Stimulated activated naive CD8-positive, alpha-beta T cell treated with anti-CD3 and anti-CD28 coated beads, Interleukin-15, Interleukin-2, amounts not matched to agents 100 ng/mL and 50 ng/mL, for 24 hours (primary cell): Measurements from ENCODE around the gene ADORA2A.
A peak's percentile ranks its signal among the peaks of the same experiment; 100 is the strongest.

Source experiments
- H3K27ac Mint-ChIP-seq: one replicate; pipeline ENCODE4 v1.8.0; 2021; ENCODE audit warnings: mild to moderate bottlenecking, mixed read lengths
- H3K27me3 Mint-ChIP-seq: one replicate; pipeline ENCODE4 v1.8.0; 2021; ENCODE audit warnings: mixed read lengths
- H3K36me3 Mint-ChIP-seq: one replicate; pipeline ENCODE4 v1.8.0; 2021; ENCODE audit warnings: low read depth, mixed read lengths
- H3K4me1 Mint-ChIP-seq: one replicate; pipeline ENCODE4 v1.8.0; 2021; ENCODE audit warnings: low read depth, mixed read lengths
- H3K4me3 Mint-ChIP-seq: one replicate; pipeline ENCODE4 v1.8.0; 2021; ENCODE audit warnings: mild to moderate bottlenecking, mixed read lengths
- H3K9me3 Mint-ChIP-seq: one replicate; pipeline ENCODE4 v1.8.0; 2021; ENCODE audit warnings: mixed read lengths

ADORA2A gene

DNA sequence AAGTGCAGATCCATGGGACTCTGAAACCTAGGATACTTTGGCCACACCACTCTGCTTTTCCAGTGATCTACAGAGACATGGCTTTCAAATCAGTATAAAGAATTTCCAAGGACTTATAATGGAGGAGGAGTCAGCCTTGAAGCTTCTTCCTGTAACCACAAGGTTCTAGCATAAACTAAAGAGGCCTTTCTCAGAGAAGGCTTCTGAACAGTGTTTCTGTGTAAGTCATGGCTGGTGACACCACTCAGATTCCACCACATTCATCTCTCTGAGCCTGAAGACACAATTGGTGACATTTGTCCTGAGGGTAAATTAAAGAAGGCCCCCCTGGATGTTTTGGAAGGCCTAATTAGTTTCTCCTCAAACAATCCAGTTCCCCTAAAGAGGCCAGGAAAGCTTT lies 29.0 kb upstream of the ADORA2A start:
- Mint-ChIP-seq H3K9me3 (no peaks in the 10 kb centered on the region), H3K27me3 (no peaks in the 10 kb centered on the region), H3K4me3 (no peak overlapping the region), H3K4me1 (peaks cover 39% of the 10 kb centered on the region), H3K36me3 (peaks cover 44% of the 10 kb centered on the region), H3K27ac (no peak overlapping the region)

DNA sequence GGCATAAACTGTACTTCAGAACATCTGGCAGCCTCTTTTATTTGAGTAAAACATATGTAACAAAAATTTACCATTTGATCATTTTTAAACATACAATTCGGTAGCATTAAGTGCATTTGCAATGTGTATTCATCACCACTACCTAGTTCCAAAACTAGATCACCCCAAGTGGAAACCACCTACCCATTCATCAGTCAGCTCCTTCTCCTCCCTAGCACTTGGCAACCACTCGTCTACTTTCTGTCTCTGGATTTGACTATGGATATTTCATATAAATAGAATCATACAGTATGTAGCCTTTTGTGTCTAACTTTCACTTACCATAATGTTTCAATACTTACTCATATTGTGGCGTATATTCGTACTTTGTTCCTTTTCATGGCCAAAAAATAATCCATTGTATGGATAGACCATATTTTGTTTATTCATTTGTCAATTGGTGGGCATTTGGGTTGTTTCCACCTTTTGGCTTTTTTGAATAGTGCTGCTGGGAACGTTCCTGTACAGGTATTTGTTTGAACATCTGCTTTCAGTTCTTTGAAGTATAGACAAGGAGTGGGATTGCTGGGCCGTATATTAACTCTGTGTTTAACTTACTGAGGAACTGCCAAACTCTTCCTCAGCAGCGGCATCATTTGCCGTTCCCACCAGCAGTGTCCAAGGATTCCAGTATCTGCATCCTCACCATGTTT lies 27.2 kb upstream of the ADORA2A start:
- H3K9me3 Mint-ChIP-seq: no peaks in the 10 kb centered on the region
- peak overlapping the region; percentile 17 for H3K27ac Mint-ChIP-seq
- no peak overlapping the region for H3K4me3 Mint-ChIP-seq
- peaks cover 42% of the 10 kb centered on the region for H3K4me1 Mint-ChIP-seq
- no peaks in the 10 kb centered on the region for H3K27me3 Mint-ChIP-seq
- H3K36me3 Mint-ChIP-seq: peaks cover 59% of the 10 kb centered on the region

DNA sequence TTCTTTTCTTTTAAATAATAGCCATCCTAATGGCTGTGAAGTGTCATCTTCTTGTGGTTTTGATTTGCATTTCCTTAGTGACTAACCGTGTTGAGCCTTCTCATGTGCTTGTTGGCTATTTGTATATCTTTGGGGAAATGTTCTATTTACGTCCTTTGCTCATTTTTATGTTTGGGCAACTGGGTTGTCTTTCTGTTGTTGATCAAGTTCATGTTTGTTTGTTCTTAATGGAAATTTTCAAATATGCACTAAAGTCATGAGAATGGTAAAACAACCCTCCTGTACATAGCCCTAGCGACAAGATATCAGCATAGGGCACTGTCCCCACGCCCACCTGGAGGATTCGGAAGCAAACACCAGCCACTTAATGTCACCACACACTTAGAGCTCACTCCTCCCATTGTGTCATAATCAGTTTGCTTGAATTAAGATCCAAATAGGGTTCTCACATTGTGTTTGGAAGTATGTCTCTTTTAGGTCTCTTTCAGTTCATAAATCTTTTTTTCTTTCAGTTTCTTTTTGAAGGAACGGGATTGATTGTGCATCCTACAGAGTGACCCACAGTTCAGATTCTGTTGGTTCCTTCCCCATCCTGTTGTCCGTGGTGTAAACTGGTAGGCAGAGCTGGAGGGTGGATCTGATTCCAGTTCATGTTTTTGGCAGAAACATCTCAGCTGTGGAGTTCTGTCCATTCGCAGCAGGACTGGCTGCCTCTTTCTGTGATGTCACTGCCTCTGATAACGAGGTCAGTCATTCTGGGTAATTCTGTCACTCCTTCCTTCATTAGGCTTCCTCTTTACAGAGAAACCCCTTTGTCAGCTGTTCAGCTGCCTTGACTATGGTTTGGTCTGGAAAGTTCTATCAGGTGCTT lies 26.4 kb upstream of the ADORA2A start:
- Mint-ChIP-seq H3K4me1 (peaks cover 46% of the 10 kb centered on the region), H3K9me3 (no peaks in the 10 kb centered on the region), H3K27ac (peak overlapping the region; percentile 17), H3K27me3 (no peaks in the 10 kb centered on the region), H3K4me3 (peak overlapping the region; percentile 32), H3K36me3 (peaks cover 54% of the 10 kb centered on the region)

DNA sequence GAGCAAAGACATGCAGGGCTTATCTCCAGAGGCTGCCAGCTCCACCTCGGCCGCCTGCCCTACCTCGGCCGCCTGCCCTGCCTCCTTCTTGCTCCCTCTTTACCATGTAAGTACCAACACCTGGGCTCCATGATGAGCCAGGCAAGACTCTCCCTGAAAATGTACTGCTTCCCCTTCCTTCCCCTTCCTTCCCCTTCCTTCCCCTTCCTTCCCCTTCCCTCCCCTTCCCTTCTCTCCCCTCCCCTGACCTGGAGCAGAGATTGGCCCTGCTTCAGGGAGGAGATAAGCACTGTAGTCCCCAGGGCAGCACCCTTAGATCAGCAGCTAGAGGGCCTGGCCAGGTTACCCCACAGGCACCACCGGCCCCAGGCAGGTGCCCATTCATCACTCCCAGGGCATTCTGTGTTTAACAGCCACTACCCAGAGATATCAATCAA lies 25.4 kb upstream of the ADORA2A start:
- Mint-ChIP-seq H3K9me3 (no peaks in the 10 kb centered on the region), H3K36me3 (peaks cover 46% of the 10 kb centered on the region), H3K4me3 (no peak overlapping the region), H3K27me3 (no peaks in the 10 kb centered on the region), H3K4me1 (peaks cover 52% of the 10 kb centered on the region), H3K27ac (no peak overlapping the region)

DNA sequence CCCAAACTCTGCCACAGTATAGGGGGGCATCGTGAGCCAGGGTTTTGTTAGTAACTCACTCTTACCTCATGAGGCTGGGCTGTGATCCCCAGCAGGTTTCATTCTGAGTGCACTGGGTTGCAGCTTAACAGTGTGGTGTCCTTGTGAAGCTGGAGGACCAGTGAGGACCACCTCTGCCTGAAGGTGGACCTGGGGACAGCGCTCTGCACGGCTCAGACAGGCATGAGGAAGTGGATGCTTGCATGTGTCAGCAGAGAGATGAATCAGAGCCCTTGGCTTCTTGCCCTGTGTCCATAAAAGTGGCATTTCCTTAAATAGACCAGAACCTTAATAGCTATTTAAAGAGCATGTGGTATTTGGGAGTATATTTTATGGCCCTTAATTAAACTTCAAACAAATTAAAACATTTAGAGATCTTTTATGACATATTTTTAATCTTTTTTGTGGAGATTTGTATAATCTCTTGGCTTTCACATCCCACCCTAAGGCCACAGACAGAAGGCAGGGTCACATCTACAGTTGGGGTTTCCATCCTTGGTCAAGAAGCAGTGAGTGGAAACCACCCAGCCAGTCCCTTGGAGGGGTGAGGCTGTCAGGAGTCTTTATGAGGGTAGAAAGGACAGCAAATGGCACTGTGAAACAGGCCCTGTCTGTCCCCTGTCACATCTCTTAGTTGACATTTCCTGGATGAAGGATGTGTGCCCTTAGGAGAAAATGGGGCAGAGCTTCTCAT lies 24.8 kb upstream of the ADORA2A start:
- Mint-ChIP-seq H3K27ac (peak overlapping the region; percentile 68), H3K36me3 (peaks cover 43% of the 10 kb centered on the region), H3K4me1 (peaks cover 59% of the 10 kb centered on the region)

DNA sequence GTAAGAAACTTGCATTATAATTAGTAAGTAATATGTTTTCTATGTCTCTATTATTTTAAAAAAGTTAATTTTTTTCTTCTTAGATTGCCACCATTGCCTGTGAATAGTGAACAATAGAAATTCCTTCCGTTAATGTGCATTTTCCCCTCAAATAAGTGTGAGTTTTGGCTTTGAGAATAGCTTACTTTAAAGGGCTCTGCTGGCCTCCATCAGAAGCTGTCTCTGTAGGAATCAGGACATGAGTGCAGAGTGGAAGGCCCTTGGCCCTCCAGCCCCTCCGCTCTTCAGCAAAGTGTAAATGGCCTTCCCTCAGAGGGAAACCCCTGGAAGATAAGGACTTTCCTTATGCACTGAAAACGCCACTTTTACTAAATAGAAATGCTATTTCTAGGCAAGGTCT lies 24.1 kb upstream of the ADORA2A start:
- Mint-ChIP-seq H3K9me3 (no peaks in the 10 kb centered on the region), H3K4me3 (no peak overlapping the region), H3K36me3 (peaks cover 42% of the 10 kb centered on the region), H3K27me3 (no peaks in the 10 kb centered on the region), H3K27ac (no peak overlapping the region), H3K4me1 (peaks cover 62% of the 10 kb centered on the region)

More for the DNA sequence above, 24.8 kb upstream of the ADORA2A start:
- Mint-ChIP-seq H3K27me3 (no peaks in the 10 kb centered on the region), H3K9me3 (no peaks in the 10 kb centered on the region), H3K4me3 (peak overlapping the region; percentile 49)

DNA sequence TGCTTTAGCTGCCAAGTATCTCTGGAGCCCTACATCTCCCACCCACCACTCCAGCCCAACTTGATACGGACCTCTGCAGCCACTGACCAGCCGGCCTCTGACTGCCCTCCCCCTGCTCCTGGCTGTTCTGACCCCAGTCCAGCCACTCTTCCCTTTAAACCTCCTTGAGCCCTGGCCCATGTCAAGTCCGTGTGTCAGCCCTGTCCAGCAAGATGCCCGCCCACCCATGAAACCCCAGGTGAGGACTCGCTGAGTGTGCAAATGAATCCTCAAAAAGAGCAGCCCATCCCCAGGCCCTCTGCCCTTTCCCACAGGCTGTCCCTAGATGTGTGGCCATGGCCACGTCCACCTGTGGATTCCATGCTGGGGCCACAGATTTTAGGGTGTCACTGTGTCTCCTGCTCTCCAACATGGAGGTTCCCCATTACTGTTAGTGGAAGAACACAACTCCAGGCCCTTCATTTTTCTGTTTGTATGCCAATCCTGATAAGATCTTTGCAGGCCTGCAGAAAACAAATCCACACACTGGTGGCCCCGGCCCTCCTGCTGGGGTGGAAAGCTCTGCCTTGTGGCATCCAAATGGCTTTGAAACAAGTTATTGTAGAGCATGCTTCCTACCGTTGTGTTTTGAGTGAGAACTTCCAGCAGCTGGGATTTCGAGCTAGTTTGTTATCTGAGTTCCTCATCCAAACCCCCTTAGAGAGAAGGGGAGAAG lies 22.7 kb upstream of the ADORA2A start:
- H3K27me3 Mint-ChIP-seq: no peaks in the 10 kb centered on the region
- H3K27ac Mint-ChIP-seq: no peak overlapping the region
- no peaks in the 10 kb centered on the region for H3K9me3 Mint-ChIP-seq
- peaks cover 74% of the 10 kb centered on the region for H3K4me1 Mint-ChIP-seq
- peaks cover 36% of the 10 kb centered on the region for H3K36me3 Mint-ChIP-seq
- no peak overlapping the region for H3K4me3 Mint-ChIP-seq

DNA sequence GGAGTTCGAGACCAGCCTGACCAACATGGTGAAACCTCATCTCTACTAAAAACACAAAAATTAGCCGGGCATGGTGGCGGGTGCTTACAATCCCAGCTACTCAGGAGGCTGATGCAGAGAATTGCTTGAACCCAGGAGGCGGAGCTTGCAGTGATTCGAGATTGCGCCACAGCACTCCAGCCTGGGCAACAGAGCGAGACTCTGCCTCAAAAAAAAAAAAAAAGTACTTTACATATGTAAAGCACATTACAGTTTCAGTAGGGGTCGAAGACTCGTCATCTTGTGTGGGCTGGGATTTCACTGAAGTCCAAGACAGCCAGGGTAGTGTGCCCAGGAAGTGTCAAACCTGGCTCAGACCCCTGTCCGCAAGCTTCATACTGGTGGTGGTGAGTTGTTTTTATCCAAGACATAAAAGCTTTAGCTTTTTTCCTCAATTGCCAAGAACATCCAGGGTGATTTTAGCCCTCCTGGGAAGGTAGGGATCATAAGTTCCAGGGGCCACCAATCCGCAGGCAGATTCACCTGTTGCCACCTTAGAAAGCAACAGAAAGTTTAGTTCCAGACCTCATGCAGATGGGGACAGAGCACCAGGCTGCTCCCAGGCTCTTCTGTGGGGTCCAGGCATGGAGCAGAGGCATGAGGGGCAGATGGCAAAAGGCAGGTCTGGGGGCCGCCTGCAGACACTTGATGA lies 21.6 kb upstream of the ADORA2A start:
- Mint-ChIP-seq H3K36me3 (peaks cover 39% of the 10 kb centered on the region), H3K4me3 (no peak overlapping the region), H3K27me3 (no peaks in the 10 kb centered on the region), H3K4me1 (peaks cover 74% of the 10 kb centered on the region), H3K9me3 (no peaks in the 10 kb centered on the region), H3K27ac (no peak overlapping the region)

DNA sequence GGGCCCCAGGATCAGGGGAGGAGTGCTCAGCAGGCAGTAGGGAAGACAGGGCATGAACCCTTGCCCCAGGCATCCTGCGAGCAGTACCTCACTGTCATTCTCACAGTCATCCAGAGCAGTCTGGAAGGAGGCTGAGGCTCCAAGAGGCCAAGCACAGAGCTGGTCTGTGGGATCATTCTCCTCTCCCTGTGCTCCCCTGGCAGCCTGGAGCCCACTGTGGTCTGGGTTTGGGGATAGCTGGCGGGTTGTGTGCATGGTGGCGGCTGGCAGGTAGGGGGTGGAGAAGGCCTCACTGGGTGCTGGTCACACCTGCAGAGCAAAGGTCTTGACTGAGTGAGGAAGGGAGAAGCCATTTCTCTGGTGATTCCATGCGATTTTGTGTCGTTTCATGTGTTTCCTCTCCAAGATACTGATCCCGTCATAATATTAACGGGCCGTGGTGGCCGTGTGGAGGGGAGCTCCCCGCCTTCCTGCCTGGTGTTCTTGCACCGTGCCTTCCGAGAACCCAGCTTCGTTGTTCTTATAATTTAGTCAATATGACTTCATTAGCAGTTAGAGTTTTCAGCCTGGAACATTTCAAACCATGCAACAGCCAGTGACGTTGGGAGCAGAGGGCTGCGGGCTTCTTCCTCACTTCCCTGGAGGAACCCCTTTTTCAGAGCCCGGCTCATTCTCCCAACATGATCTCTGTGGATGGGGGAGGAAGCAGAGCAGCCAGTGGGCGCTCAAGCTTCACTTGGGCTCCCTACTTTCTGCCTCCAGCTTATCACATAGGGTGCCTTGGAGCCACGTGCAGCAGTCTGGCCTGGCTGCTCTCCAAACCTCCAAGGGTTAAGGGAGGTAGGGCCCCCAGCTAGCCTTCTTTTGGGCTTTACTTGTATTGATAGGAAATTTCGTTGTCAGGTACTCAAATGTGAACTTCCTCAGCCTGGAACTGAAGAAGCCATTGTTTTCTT lies 20.8 kb upstream of the ADORA2A start:
- Mint-ChIP-seq H3K4me3 (no peak overlapping the region), H3K9me3 (no peaks in the 10 kb centered on the region), H3K27me3 (no peaks in the 10 kb centered on the region), H3K27ac (no peak overlapping the region), H3K4me1 (peaks cover 66% of the 10 kb centered on the region), H3K36me3 (peaks cover 32% of the 10 kb centered on the region)

DNA sequence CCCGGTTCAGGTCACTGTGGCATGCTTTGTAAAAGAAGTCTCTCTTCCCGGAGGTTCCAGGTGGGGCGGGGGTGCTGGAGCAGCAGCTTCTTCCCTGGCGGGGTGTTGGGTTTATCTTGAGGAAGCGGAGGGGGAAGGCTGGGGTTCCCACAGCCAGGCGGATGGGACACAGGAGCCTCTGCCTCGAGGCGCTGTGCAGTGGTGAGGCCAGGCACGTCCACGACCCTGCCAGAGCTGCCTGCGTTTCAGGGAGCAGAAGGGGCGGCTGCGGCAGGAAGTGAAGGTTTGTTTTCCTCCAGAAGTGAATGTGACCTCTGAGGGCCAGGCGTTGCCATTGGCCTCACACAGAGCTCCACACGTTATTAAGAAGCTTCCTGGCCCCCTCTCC lies 20.1 kb upstream of the ADORA2A start:
- no peaks in the 10 kb centered on the region for H3K27me3 Mint-ChIP-seq
- H3K9me3 Mint-ChIP-seq: no peaks in the 10 kb centered on the region
- H3K36me3 Mint-ChIP-seq: peaks cover 30% of the 10 kb centered on the region
- H3K4me3 Mint-ChIP-seq: no peak overlapping the region
- H3K27ac Mint-ChIP-seq: no peak overlapping the region
- H3K4me1 Mint-ChIP-seq: peaks cover 60% of the 10 kb centered on the region

DNA sequence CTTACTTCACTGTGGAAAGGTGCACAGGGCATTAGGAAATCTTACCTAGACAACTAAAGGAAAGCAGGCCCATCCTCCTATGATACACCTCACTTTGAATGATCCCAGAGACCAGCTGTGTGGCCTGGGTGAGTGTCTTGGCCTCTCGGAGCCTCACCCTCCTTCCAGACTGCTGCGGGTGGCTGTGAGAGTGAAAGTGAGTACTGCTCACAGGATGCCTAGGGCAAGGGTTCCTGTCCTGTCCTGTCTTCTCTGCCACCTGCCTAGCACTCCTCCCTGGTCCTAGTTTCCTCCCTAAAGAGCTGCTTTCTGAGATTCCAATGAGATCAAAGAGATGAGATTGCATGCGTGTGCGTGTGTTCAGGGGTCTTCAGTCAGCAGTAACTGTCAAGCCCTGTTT lies 19.5 kb upstream of the ADORA2A start:
- Mint-ChIP-seq H3K27ac (no peak overlapping the region), H3K36me3 (peaks cover 32% of the 10 kb centered on the region), H3K4me3 (no peak overlapping the region)

DNA sequence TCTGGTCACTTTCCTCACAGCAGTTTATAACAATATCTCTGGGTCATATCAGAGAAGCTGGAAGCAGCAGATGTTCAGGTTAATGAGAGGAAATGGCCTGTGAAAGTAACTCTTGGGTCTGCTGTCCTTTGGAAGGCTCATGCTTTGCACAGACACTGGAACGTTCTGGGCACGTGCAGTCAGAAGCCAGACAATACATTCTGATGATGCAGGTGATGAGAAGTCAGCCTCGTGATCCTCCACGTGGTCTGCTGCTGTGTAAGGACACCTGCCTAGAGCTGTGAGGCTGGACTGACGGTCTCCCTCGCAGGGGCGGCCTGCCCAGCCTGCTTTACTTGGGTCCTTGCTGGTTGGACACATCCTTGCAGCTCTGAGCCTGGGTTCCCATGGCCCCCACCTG lies 18.8 kb upstream of the ADORA2A start:
- H3K4me3 Mint-ChIP-seq: no peak overlapping the region
- peaks cover 48% of the 10 kb centered on the region for H3K4me1 Mint-ChIP-seq
- no peak overlapping the region for H3K27ac Mint-ChIP-seq
- no peaks in the 10 kb centered on the region for H3K27me3 Mint-ChIP-seq
- H3K36me3 Mint-ChIP-seq: peaks cover 32% of the 10 kb centered on the region
- no peaks in the 10 kb centered on the region for H3K9me3 Mint-ChIP-seq

More for the DNA sequence above, 19.5 kb upstream of the ADORA2A start:
- no peaks in the 10 kb centered on the region for H3K9me3 Mint-ChIP-seq
- H3K4me1 Mint-ChIP-seq: peaks cover 54% of the 10 kb centered on the region
- H3K27me3 Mint-ChIP-seq: no peaks in the 10 kb centered on the region

DNA sequence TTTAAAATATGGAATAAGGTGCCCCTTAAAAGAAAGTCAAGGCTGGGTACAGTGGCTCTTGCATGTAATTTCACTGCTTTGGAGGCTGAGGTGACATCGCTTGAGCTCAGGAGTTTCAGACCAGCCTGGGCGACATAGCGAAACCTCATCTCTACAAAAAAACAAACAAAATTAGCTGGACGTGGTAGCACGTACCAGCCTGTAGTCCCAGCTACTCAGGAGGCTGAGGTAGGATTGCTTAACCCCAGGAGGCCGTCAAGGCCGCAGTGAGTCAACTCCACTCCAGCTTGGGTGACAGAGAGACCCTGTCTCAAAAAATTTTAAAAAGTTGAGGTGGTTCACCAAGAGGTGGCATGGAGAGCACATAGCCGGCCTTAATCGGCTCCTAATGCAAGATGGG lies 17.7 kb upstream of the ADORA2A start:
- no peak overlapping the region for H3K4me3 Mint-ChIP-seq
- H3K27ac Mint-ChIP-seq: no peak overlapping the region
- peaks cover 25% of the 10 kb centered on the region for H3K36me3 Mint-ChIP-seq
- H3K9me3 Mint-ChIP-seq: no peaks in the 10 kb centered on the region
- H3K27me3 Mint-ChIP-seq: no peaks in the 10 kb centered on the region
- peaks cover 48% of the 10 kb centered on the region for H3K4me1 Mint-ChIP-seq
